H1 (cell line): ENCODE measurements around the gene THOP1. TPM values are rescaled to one million over a fixed set of nuclear protein-coding genes. Genes with fewer than 3 reads are reported as not detected.

Source experiments
- ASH2L ChIP-seq: fragments of 200-600, 300-600 bp; sonication (generic); IDR thresholded peaks from one replicate; pipeline ENCODE4 v1.7.1; 2017; ENCODE audit warnings: low read length
- BCL11A ChIP-seq, 2 experiments: IDR thresholded peaks; one replicate each; pipeline ENCODE4 v1.6.1; 2011; ENCODE audit warnings: low read depth in 2 of 2, low read length in 2 of 2, mild to moderate bottlenecking in 2 of 2
- CHD7 ChIP-seq: fragments of 300-600 bp; sonication (generic); IDR thresholded peaks from 2 replicates; pipeline ENCODE4 v1.7.1; 2012; ENCODE audit warnings: low read length, moderate library complexity, mild to moderate bottlenecking, inconsistent platforms; ENCODE audit not compliant: insufficient replicate concordance
- CREB1 ChIP-seq: IDR thresholded peaks from 2 replicates; pipeline ENCODE4 v1.6.1; 2012; ENCODE audit warnings: inconsistent platforms
- NRF1 ChIP-seq: IDR thresholded peaks from 2 replicates; pipeline ENCODE4 v1.6.1; 2011; ENCODE audit warnings: mild to moderate bottlenecking, low read depth, low read length, improper control_type of control experiment
- YY1 ChIP-seq: IDR thresholded peaks from 2 replicates; pipeline ENCODE4 v1.6.1; 2011; ENCODE audit warnings: low read depth, mild to moderate bottlenecking, low read length
- polyA plus RNA-seq, 7 experiments: library from polyadenylated mRNA; depleted of rRNA in 3 of 7; stranded (reverse) in 5 of 7; unstranded in 2 of 7; fragments of >200 nt in 5 of 7; fragments of 200-250 nt in 2 of 7; gene quantifications; 1 replicate in 5 of 7; 2 replicates in 1 of 7; 4 replicates in 1 of 7; pipeline versions ENCODE4 v1.2.1 to v1.2.3, GENCODE V29; 2011 to 2013; ENCODE audit warnings: missing spikeins in 2 of 7, mixed read lengths in 2 of 7
- total RNA-seq: library from RNA; stranded (reverse); fragmentation: NEBNext Ultra II Directional; extraction: Animal tissue kit (Norgen Biotek cat#: 25700); gene quantifications from 2 replicates; pipeline ENCODE4 v1.2.1, GENCODE V29; 2021
- TF ChIP-seq, protein P1 (sequence below): IDR thresholded peaks from 2 replicates; pipeline ENCODE4 v1.6.1; 2012; ENCODE audit warnings: low read length, inconsistent platforms

Gene THOP1
- total and polyA plus RNA-seq, 2 of the 8 experiments (the other 6 are each of a cell fraction or from before 2014, with no cell fraction given), result 136 to 159 TPM

- TF ChIP-seq CHD7 (no peak), ASH2L (no peak), BCL11A (IDR thresholded peaks at IDR 0.05; ENCODE audit: low read depth in 2 of 2, low read length in 2 of 2) (no peak), CREB1 (no peak), YY1 (no peak), NRF1 (no peak)
- TF ChIP-seq, protein P1, sequence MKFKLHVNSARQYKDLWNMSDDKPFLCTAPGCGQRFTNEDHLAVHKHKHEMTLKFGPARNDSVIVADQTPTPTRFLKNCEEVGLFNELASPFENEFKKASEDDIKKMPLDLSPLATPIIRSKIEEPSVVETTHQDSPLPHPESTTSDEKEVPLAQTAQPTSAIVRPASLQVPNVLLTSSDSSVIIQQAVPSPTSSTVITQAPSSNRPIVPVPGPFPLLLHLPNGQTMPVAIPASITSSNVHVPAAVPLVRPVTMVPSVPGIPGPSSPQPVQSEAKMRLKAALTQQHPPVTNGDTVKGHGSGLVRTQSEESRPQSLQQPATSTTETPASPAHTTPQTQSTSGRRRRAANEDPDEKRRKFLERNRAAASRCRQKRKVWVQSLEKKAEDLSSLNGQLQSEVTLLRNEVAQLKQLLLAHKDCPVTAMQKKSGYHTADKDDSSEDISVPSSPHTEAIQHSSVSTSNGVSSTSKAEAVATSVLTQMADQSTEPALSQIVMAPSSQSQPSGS, result no peak
Measured at GRCh38 chr19:2764945-2765344, 20.4 kb upstream of the THOP1 start (continued).
